ENCODE data around the gene ARMC7.
"Not testable (repeated sequence)": the region's sequence is repeated elsewhere in the genome, so short reads cannot be mapped to it uniquely, and the experiment has no call there.

The ARMC7 gene

GRCh38 chr17:75130059-75130631 is 20.4 kb downstream of the ARMC7 start:
- no peak for DNase-seq (ENCODE audit: low read depth)

GRCh38 chr17:75130632-75131277 is 21.0 kb downstream of the ARMC7 start:
- DNase-seq (ENCODE audit: low read depth) = peak; percentile 55

GRCh38 chr17:75131278-75132017 is 21.7 kb downstream of the ARMC7 start, which contains the start of gene NT5C:
NT5C (minus strand) TSS chr17:75131742; CDS start chr17:75131707, 35 bp downstream.
- DNase-seq (ENCODE audit: low read depth) = peak; percentile 41

- not testable (repeated sequence) for DNase-seq (ENCODE audit: low read depth)
These were observed 22.5 kb downstream of the ARMC7 start for GRCh38 chr17:75132018-75133000.

GRCh38 chr17:75133001-75133400 is 23.2 kb downstream of the ARMC7 start:
- no peak for DNase-seq (ENCODE audit: low read depth)

GRCh38 chr17:75133607-75134347 is 24.0 kb downstream of the ARMC7 start:
- DNase-seq (ENCODE audit: low read depth) = not testable (repeated sequence)

- no peak for DNase-seq (ENCODE audit: low read depth)
These were observed 25.7 kb downstream of the ARMC7 start for GRCh38 chr17:75135452-75135851.

- DNase-seq (ENCODE audit: low read depth) = no peak
These were observed 26.2 kb downstream of the ARMC7 start for GRCh38 chr17:75135946-75136345.

- DNase-seq (ENCODE audit: low read depth) = not testable (repeated sequence)
These were observed 28.0 kb downstream of the ARMC7 start for GRCh38 chr17:75137762-75138161.

GRCh38 chr17:75138519-75138918 is 28.8 kb downstream of the ARMC7 start:
- DNase-seq (ENCODE audit: low read depth) = no peak

GRCh38 chr17:75142236-75142971 is 32.6 kb downstream of the ARMC7 start:
- DNase-seq (ENCODE audit: low read depth) = no peak

- DNase-seq (ENCODE audit: low read depth) = no peak
These were observed 35.2 kb downstream of the ARMC7 start for GRCh38 chr17:75144816-75145512.

GRCh38 chr17:75146592-75146991 is 36.8 kb downstream of the ARMC7 start:
- DNase-seq (ENCODE audit: low read depth) = no peak

GRCh38 chr17:75147878-75148546 is 38.2 kb downstream of the ARMC7 start:
- no peak for DNase-seq (ENCODE audit: low read depth)

GRCh38 chr17:75151930-75152329 is 42.2 kb downstream of the ARMC7 start:
- no peak for DNase-seq (ENCODE audit: low read depth)

- no peak for DNase-seq (ENCODE audit: low read depth)
These were observed 42.8 kb downstream of the ARMC7 start for GRCh38 chr17:75152523-75152921.

- no peak for DNase-seq (ENCODE audit: low read depth)
These were observed 43.4 kb downstream of the ARMC7 start for GRCh38 chr17:75152922-75153779.

- no peak for DNase-seq (ENCODE audit: low read depth)
These were observed 44.0 kb downstream of the ARMC7 start for GRCh38 chr17:75153780-75154194.
